Heart left ventricle (tissue), 13 donors: ENCODE results near the gene SLC15A3.

Experiments
- CTCF ChIP-seq, 12 donors: fragments of 200-600 bp; sonication (generic) in 4 of 12; IDR thresholded peaks; one replicate each; pipeline versions ENCODE4 v1.5.0 to v1.8.0; 2018 to 2022; ENCODE audit warnings: antibody characterized with exemption in 12 of 12, mild to moderate bottlenecking in 5 of 12
- POLR2A ChIP-seq, 2 donors: fragments of 450-650 bp; IDR thresholded peaks; one replicate each; pipeline ENCODE4 v1.6.1; 2017; ENCODE audit warnings: antibody characterized with exemption in 2 of 2, mild to moderate bottlenecking in 2 of 2, moderate library complexity in 2 of 2
- donor health status: ischemic (EF 13 %, LVEDD 7.1; RV severe dilation, severe dysfunction).
- donor health status: DM: no; HTN: yes; CAD: no.
- donor health status: DM: no; HTN: no; CAD: no.
- donor health status: ischemic (EF 25% LVEDD 6.9; RV normal size, moderate dysfunction).
- donor health status: ischemic (EF 25% LVEDD 5.7; RV mildly dilated, moderate dysfunction).
- donor health status: ischemic (EF 35%, LVEDD 5.7; RV mildly dilated, moderate dysfunction).
- donor health status: nonischemic (EF 11% LVEDD 7.7; RV severe dilation, severe dysfunction).
- donor health status: DM: yes; HTN: yes; CAD: no.
- donor health status: PGD.
- donor health status: ischemic (EF 29% LVEDD 5.4; RV normal size, mild dysfunction).
- donor health status: nonischemic (EF 23%, LVEDD 6.1; RV moderate dilation, normal function).

GRCh38 chr11:60948250-60948649 lies 3.7 kb downstream of the SLC15A3 start:
- TF ChIP-seq CTCF (IDR thresholded peaks at IDR 0.05): no peak
- no peak for TF ChIP-seq POLR2A (IDR thresholded peaks at IDR 0.05)
